Left cardiac atrium (tissue), 4 donors: ENCODE results near the gene DHH. TPM values are rescaled to one million over a fixed set of nuclear protein-coding genes. Genes with fewer than 3 reads are reported as not detected.
"Not testable (repeated sequence)": the region's sequence is repeated elsewhere in the genome, so short reads cannot be mapped to it uniquely, and the experiment has no call there.

Experiments
- ATAC-seq, 2 donors: fragments of 200-7000 bp; cut with Tn5 transposase; one replicate each; pipeline ENCODE4 v1.9.1; 2020; ENCODE audit warnings: mild to moderate bottlenecking in 2 of 2, moderate library complexity in 2 of 2
- DNase-seq: peaks from one replicate; pipeline ENCODE4 v3.0.0-alpha.2; 2020
- intact Hi-C, 2 donors: fragments of 100-400 bp; cut with DNase I; formaldehyde crosslinking; loops; one replicate each; pipeline versions ENCODE4 v1.14.1 to v1.15.1; 2022 to 2023
- total RNA-seq, 2 donors: library from RNA; stranded (reverse); fragmentation: NEBNext Ultra II Directional; extraction: Animal tissue kit (Norgen Biotek cat#: 25700); gene quantifications; one replicate each; pipeline ENCODE4 v1.2.1, GENCODE V29; 2021
- donor health status: DM: no; HTN: yes; CAD: no.
- donor health status: DM: no; HTN: yes; CAD: no; lungs with severe emphysema.
- donor health status: DM: yes; HTN: yes; CAD: no.
- donor health status: Dilated cardiomyopathy.

Gene DHH
- total RNA-seq, 2 donors from 2014 or later: 0.97 to 1.0 TPM

DNA sequence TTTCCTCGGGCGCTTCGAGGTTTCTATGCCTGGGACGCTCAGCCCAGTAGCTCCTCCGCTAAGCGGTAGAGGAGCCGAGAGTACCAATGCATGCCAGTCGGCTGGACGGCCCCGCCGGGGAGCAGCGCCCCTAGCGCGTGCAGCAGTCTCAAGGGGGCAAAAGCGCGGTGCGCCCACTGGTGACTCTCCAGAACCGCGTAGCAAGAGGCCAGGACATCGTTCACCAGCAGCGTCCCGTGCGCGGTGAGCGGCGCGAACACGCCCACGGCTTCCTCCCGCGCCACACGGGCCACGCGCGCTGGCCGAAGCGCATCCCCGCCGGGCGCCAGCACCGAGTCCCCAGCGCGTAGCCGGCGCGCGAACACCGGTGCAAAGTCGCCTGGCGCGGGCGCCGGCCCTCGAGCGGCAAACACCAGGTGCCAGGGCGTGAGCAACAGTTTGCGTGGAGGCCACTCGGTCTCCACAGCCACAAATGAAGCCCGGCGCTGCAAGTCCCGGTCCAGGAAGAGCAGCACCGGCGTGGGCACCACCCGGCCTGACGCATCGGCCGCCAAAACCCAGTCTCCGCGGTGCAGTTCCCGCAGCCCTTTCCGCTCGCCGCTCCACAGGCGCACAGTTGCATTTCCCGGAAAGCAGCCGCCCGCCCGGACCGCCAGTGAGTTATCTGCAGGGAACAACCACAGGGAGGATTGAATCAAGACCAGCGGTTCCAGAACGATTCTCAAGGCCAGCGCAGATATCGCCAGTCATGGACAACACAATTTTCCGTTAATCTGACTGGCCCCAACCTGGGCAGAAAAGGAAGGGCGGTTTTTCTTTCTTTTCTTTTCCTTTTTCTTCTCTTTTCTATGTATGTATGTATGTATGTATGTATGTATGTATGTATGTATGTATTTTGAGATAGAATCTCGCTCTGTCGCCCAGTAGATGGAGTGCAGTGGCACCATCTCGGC lies 4.5 kb downstream of the DHH start:
- peak; percentile 3 to 12 for ATAC-seq
- intact Hi-C loops: loop anchor here (2.0 to 10.0 kb wide), 3 partner anchors 31 to 145 kb away; no protein-coding TSS in a partner anchor
- DNase-seq: peak; percentile 66

DNA sequence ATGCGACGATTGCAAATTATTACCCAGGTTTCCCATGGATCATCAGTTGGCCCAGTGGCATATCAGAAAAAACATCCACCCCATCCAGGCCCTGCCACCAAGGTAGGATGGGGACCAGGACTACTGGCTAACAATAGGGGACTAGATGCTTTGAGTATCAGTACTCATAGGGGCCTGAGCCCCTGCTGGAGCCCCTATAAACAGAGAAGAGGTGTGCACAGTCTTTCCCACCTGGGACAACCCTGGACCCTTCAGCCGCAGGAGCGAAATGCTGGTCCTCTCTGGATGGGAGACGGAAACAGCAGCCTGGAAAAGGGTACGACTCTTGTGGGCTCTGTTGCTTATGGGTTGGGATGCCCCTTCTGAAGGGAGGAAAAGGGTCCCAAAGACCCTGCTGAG lies 5.7 kb downstream of the DHH start:
- ATAC-seq (no peak), DNase-seq (no peak)
- intact Hi-C loops: loop anchor here (2.0 to 10.0 kb wide), 3 partner anchors 32 to 146 kb away; no protein-coding TSS in a partner anchor

DNA sequence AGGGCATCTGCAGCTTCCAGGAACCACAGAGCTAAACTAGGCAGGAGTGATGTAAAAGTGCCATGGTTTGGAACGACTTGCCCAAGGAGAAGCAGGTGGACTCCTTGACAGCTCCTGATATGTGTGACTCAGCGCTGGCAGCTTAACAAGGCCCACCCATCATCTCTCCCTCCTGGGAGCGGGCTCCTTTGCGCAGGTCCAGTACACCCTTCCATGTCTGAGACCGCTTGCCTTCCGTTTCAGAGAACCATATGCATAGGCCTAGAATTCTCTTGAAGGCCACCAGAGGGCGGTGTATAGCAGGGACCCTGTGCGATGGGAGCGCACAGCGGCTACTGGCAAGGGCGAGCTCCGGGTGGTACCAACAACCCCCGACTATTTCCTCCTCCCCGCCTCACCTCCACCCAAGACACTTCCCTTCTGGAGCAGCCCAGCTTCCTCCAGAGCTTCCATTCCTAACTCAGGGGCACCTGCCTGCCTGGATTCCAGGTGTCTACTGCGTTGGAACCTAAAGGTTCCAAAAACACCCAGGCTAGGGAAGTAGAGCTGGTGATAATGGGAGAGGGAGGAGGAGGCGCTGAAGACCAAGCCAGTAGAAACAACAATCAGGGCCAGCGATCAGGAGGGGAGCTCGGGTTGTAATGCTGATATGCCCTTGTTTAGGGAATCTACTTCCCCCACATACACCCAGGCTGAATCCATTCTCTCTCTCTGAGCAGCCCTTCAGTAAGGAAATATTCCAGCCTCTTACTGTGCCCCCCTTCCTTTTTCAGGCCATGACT lies 6.3 kb downstream of the DHH start:
- intact Hi-C loops: loop anchor here (2.0 to 10.0 kb wide), 3 partner anchors 32 to 146 kb away; no protein-coding TSS in a partner anchor
- peak; percentile 80 for DNase-seq

DNA sequence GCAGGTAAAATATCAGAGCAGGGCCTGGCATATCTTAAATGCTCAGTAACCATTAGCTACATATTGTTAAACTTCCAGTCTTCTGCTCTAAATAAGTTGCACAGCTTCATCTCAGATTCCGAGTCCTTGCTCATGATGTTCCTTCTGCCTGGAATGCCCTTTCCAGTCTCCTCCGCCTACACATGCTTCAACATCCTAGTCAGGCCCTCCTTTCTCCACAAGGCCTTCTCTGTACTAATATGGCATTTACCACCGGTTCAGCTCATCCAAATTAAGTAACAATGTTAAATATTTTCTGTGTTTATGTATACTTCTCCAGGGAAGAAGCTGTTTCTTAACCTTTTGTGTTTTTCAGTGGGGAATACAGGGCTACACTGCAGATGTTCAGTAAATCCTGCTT lies 8.5 kb downstream of the DHH start:
- DNase-seq: no peak
- no peak for ATAC-seq
- intact Hi-C loops: loop anchor here (2.0 to 10.0 kb wide), 3 partner anchors 36 to 149 kb away; no protein-coding TSS in a partner anchor

More for the DNA sequence above, 6.3 kb downstream of the DHH start:
- peak; percentile 88 to 95 for ATAC-seq

DNA sequence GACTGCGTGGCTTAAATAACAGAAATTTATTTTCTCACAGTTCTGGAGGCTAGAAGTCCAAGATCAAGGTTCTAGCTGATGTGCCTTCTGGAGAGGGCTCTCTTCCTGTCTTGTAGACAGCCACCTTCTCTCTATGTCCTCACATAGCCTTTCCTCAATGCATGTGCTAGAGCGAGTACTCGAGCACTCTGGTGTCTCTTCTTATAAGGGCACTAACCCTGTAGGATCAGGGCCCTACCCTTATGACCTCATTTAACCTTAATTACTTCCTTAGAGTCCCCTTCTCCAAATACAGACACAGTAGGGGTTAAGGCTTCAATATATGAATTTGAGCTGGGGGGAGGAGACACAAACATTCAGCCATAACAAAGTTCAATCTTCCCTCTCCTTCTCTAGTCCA lies 10.2 kb downstream of the DHH start:
- intact Hi-C loops: loop anchor here in 1 of 2 donors (10.0 kb wide), 1 partner anchor 150 kb away; no protein-coding TSS in a partner anchor
- ATAC-seq (no peak), DNase-seq (no peak)

DNA sequence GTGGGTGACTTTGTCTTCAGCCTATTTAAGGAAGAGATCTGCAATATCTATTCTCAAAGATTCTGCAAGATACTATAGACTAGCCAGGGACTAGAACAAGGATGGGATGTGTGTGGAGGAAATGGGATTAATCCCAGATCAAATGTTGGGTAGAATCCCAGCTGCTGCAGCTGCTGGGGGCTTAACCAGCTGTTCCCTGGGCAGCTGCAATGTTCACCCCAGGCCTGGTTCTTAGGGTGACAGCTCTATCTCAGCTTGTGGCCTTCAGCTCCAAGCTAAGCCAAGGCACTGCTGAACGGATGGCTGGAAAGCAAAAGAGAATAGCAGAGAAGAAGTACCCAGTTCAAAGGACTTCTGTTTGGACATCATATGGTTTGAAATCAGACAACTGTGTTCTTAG lies 14.8 kb downstream of the DHH start:
- ATAC-seq: no peak
- intact Hi-C loops: loop anchor here in 1 of 2 donors (10.0 kb wide), 1 partner anchor 155 kb away; no protein-coding TSS in a partner anchor
- DNase-seq: no peak

DNA sequence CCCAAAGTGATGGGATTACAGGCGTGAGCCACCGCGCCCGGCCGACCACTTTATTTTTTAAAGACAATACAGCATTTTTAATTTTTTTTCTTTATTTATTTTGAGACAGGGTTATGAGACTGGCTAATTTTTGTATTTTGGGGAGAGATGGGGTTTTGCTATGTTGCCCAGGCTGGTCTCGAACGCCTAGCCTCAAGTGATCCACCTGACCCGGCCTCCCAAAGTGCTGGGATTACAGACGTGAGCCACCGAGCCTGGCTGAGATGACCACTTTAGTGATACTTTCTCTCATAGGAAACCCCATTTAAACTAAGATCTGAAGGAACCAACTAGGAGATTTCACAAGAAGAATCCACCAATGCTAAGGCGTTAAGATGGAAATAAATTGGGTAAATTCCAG lies 23.6 kb downstream of the DHH start:
- DNase-seq (no peak), ATAC-seq (no peak)
- intact Hi-C loops: no loop called here

DNA sequence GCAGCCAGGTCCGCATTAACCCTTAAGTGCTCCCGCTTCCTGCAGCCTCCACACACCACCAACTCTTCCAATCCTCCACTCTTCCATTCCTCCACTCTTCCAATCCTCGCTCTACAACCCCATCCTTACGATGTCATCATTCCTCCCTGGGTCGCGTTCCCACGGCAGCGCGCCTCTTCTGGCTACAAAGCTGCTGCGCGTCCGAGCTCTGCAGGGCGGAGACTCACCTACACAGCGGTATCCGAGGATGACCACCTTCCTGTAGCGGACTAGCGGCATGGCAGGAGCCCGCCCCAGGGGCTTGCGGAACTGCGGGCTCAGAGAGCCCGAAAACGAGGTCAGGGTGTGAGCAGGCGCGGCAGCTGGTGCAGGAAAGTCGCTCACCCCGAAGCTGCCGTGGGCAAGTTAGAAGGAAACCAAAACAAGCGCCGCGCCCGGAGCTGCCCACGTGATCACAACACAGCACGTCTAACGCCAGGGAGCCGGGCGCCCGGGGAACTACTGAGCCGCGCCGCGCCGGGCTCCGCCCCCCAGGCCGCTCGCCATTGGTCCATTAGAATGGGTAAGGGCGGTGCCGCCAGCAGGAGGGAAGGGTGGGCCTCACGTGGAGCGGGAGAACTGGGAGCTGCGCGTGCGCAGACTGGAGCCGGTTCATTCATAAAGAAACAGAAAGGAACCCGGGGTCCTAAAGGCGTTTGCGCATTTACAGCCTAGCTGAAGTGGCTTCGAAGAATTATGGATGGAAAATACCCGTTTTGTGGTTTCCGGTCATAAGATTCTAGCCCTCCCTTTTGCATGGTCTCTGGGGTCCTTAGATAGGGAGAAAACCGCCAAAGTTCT lies 24.9 kb downstream of the DHH start, which contains the start of gene RHEBL1:
RHEBL1 (minus strand) TSS at position 473 of the 840 bp plus-strand sequence; CDS start at position 279, 194 bp downstream.
- intact Hi-C loops: loop anchor here (5.0 to 10.0 kb wide), 2 partner anchors 53 to 55 kb away; no protein-coding TSS in a partner anchor
- peak; percentile 100 for ATAC-seq
- DNase-seq: peak; percentile 99

DNA sequence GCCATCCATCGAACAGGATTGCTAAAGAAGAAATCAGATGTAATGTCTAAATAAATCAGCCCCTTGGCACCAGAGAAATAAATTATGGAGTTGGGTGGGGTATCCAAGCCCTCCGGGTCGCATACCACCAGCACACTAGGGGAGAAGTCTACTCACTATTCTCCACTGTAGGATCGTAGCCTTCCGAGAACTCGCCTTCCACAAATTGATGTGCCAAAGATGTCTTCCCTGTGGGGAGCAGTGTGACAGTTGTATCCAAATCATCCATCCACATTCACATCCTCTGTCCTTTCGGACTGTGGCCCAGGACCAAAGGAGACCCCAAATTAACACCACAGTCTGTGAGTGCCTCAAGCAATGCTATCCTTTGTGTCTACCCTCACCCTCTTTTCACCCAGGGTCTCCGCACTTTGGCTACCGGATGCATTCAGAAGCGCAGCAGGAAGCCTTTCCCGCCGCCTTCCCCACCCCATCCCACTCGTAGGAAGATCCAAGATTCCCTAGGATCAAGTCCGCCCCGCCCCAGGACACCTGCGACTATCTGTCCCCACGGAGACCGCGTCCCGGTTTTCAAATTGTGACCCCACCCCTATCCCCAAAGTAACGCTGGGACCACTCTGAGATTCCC lies 25.6 kb downstream of the DHH start:
- DNase-seq: no peak
- no peak for ATAC-seq
- intact Hi-C loops: loop anchor here (5.0 to 10.0 kb wide), 2 partner anchors 53 to 56 kb away; no protein-coding TSS in a partner anchor

DNA sequence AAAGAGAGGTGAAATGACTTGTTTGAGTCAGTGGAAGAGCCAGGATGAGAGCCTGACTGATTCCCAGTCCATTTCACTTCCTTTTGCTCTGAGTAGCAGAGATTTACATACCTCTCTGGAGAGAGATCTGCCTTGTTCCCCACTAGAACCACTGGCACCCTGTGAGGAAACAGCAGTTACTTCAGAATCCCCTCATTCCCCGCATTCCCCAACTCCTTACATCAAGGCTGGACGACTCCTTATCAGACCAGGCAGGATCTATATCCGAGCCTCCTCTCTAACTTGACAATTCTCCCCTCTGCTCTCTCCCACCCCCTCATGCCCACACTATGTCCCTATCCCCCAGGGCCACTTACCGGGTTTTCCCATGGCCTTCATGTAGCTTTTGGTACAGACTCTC lies 28.5 kb downstream of the DHH start:
- DNase-seq: no peak
- no peak for ATAC-seq
- intact Hi-C loops: loop anchor here (5.0 to 10.0 kb wide), 2 partner anchors 56 to 59 kb away; no protein-coding TSS in a partner anchor

DNA sequence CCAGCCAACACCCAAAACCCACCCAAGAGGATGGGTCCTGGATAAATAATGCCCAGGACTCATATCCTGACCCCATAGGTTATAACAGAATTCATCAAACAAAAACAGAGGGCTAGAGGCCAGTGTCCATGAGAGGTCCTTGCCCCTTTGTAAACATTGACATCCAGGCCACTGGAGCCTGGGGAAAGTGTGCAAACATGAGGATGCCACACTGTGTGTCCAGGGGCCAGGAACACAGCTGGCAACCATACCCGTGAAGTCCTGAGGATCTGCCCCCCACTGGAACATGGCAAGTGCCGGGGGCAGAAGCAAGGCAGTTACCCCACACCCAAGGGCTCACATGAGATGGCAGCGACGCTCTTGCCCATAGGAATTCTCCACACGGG lies 29.8 kb downstream of the DHH start:
- intact Hi-C loops: loop anchor here (5.0 to 10.0 kb wide), 3 partner anchors 58 to 173 kb away; no protein-coding TSS in a partner anchor
- no peak for ATAC-seq
- DNase-seq: no peak

DNA sequence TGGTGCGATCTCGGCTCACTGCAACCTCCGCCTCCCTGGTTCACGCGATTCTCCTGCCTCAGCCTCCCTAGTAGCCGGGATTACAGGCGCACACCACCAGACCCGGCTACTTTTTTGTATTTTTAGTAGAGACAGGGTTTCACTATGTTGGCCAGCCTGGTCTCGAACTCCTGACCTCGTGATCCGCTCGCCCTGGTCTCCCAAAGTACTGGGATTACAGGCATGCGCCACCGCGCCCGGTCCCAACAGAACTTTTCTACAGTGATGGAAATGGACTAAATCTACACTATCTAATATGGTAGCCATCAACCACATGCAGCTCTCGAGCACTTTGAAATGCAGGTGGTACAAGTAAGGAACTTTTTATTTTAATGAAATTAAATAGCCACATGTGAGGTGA lies 32.7 kb downstream of the DHH start:
- DNase-seq, ATAC-seq: not testable (repeated sequence)
- intact Hi-C loops: loop anchor here (5.0 to 10.0 kb wide), 2 partner anchors 63 to 175 kb away; no protein-coding TSS in a partner anchor

DNA sequence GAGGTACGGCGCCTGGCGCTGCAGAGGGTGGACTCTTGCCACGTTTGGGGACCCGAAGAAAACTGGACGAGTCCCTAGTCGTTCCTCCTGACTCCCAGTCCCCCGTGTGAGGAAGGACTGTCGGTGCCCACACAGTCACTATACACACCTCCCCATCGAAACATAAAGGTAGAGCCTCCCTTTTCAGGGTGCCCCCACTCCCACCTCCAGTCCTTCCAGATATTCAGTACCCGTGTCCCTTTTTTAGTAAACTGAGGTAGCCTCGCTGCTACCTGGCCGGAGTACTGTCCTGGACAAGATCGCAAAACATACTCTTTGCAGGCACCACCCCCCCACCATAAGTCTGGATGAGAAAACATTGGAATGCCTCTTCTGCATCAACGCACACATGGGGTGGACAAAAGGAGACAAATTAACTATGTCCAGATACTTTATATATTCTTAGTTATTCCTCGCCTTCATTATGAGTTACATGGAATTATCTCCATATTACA lies 33.4 kb downstream of the DHH start:
- ATAC-seq (no peak), DNase-seq (no peak)
- intact Hi-C loops: loop anchor here (5.0 to 10.0 kb wide), 2 partner anchors 64 to 176 kb away; no protein-coding TSS in a partner anchor

DNA sequence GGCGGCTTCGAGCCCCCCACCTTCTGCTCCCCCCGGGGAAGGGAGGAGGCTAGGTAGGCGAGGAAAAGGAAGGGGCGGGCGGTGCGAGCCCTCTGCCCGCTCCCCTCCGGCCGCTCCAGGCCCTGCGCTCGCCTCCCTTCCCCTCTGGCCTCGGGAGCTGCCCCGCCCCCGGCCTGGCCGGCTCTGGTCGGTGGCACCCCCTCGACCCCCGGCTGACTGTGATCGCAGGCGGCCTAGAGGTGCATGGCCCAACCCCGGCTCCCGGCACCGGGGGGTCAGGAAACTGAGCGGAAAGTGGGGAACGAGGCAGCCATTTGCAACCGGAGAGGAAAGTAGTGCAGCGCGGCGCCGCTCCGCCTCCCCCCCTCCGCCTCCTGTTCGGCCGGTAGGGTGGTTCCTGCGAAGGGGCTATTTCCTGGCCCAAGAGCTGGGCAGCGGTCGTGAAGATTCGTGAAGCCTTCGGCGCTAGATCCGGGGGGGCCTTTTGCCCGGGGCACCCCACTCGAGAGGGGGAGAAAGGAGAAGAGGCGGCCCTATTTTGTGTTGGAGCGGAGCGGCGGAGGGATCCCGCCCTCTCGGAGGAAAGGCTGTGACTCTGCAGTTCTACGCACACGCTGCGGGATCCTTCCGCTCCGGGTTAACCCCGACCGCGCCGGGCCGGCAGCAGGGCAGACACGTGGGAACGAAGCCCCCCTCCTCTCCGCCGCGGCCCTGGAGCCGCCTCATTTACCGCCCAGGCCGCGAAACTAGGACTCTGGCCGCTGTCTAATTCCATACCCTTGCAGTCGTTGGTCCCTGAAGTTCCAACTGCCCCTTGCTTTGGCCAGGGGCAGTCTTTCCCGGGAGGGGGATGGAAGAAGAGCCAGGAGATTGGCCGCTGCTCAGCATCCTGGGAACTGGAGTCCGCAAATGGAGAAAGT lies 34.1 kb downstream of the DHH start, which contains the start of gene KMT2D:
KMT2D (minus strand) TSS at position 558 of the 920 bp plus-strand sequence. CDS start 5,470 bp downstream, outside the sequence.
- ATAC-seq (peak; percentile 84 to 86), DNase-seq (peak; percentile 94)
- intact Hi-C loops: loop anchor here (5.0 to 10.0 kb wide), 2 partner anchors 64 to 177 kb away; no protein-coding TSS in a partner anchor

DNA sequence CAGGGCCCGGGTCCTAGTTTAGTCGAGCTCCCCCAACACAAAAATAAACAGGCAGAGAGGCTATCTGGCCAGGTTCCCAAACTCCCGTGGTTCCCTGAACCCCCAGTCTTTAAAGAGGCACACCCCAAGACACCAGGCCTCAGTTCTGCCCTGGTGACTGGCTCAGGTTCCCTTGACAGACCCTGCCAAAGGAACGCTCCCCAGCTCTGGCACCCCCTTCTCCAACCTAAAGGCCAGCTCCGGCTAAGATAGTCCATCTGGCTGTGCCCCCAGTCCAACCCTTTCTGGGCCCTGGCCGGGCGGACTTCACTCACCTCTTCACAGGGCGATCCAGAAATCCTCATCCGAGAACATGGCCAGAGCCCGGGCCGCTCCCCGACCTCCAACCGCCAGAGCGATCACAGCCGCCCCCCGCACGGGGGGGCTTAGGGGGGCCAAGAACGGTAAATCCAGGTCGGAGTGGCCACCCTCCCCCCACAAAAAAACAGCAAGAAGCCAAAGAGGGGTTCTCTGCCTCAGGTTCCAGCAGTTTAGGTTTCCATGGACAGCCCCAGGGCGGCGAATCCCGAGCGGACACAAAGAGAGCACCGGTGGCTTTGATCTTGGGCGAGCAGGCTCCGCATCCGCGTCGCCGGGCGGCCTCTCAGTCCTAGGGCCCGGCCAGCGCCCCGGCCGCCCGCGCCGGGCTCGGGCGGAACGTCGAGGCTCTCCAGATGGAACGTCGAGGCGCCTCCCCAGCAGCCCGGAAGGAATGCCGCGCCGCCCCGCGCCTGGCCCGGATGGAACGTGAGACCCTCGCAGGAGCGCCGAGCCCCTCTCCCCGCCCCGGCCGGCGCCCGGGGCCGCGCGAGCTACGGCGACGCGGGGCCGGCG lies 35.1 kb downstream of the DHH start:
- peak; percentile 2 to 7 for ATAC-seq
- no peak for DNase-seq
- intact Hi-C loops: loop anchor here (5.0 to 10.0 kb wide), 2 partner anchors 65 to 178 kb away; no protein-coding TSS in a partner anchor
